NCI-H446 (cell line): Measurements from ENCODE around the gene RASA1.

Experiments used
- DNase-seq, 2 experiments: peaks; one replicate each; lab custom pipeline; 2025; lab: John Stamatoyannopoulos, UW

The RASA1 gene

GRCh38 chr5:87361031-87361445, 93.4 kb downstream of the RASA1 start:
- no peak for DNase-seq

GRCh38 chr5:87361536-87362213, 94.0 kb downstream of the RASA1 start:
- DNase-seq, result no peak

GRCh38 chr5:87367243-87367642, 99.6 kb downstream of the RASA1 start:
- no peak for DNase-seq

- no peak for DNase-seq
Measured at GRCh38 chr5:87368601-87369000, 100.9 kb downstream of the RASA1 start.

- DNase-seq, result no peak
Measured at GRCh38 chr5:87369431-87369830, 101.7 kb downstream of the RASA1 start.

- no peak for DNase-seq
Measured at GRCh38 chr5:87372705-87373104, 105.0 kb downstream of the RASA1 start.

- no peak for DNase-seq
Measured at GRCh38 chr5:87382224-87382623, 114.5 kb downstream of the RASA1 start.

GRCh38 chr5:87383216-87383615, 115.5 kb downstream of the RASA1 start:
- no peak for DNase-seq

- no peak for DNase-seq
Measured at GRCh38 chr5:87385802-87386201, 118.1 kb downstream of the RASA1 start.

- DNase-seq, result no peak
Measured at GRCh38 chr5:87388129-87388528, 120.4 kb downstream of the RASA1 start.

- DNase-seq, result no peak
Measured at GRCh38 chr5:87389296-87390034, 121.8 kb downstream of the RASA1 start.

- no peak for DNase-seq
Measured at GRCh38 chr5:87390075-87390474, 122.4 kb downstream of the RASA1 start.

- DNase-seq, result no peak
Measured at GRCh38 chr5:87390576-87391199, 123.0 kb downstream of the RASA1 start.

GRCh38 chr5:87392170-87392569, 124.5 kb downstream of the RASA1 start:
- DNase-seq, result no peak

- no peak for DNase-seq
Measured at GRCh38 chr5:87392801-87393200, 125.1 kb downstream of the RASA1 start.

- DNase-seq, result no peak
Measured at GRCh38 chr5:87393331-87393730, 125.6 kb downstream of the RASA1 start.

GRCh38 chr5:87394411-87395165, 126.9 kb downstream of the RASA1 start:
- no peak for DNase-seq

GRCh38 chr5:87398981-87399614, 131.4 kb downstream of the RASA1 start:
- no peak for DNase-seq

GRCh38 chr5:87399720-87400119, 132.0 kb downstream of the RASA1 start:
- no peak for DNase-seq

GRCh38 chr5:87400305-87400899, 132.7 kb downstream of the RASA1 start:
- peak; percentile 4 to 60 for DNase-seq

- DNase-seq, result no peak
Measured at GRCh38 chr5:87401626-87402025, 133.9 kb downstream of the RASA1 start.

GRCh38 chr5:87403409-87403808, 135.7 kb downstream of the RASA1 start:
- DNase-seq, result no peak
